ENCODE data around the gene PRKAR1B.

Gene PRKAR1B

DNA sequence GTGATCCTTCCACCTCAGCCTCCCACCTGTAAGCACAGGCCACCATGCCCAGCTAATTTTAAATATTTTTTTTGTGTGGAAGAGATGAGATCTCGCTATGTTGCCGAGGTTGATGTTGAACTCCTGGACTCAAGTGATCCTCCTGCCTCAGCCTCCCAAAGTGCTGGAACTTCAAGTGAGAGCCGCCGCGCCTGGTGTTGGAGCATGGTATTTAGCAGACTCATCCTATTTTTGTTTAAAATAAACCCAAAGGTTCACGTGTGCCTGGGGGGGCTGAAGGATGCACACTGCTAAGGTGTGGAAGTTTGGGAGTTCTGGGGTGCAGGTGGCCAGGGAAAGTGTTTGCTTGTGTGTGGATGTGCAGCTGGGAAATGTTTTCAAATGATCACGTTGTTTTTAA is 225.6 kb downstream of the PRKAR1B start:
- H3K4me3 ChIP-seq (ENCODE audit: low read depth, low read length) = no peak overlapping the region

- no peak overlapping the region for H3K4me3 ChIP-seq (ENCODE audit: low read depth, low read length)
Observed at GRCh38 chr7:500521-501420, 226.3 kb downstream of the PRKAR1B start.

- H3K4me3 ChIP-seq (ENCODE audit: low read depth, low read length) = no peak overlapping the region
Observed at GRCh38 chr7:499853-500485, 227.1 kb downstream of the PRKAR1B start.

Measured in iPS-11a (cell line).